ENCODE results near the gene SCYGR8.

DNA sequence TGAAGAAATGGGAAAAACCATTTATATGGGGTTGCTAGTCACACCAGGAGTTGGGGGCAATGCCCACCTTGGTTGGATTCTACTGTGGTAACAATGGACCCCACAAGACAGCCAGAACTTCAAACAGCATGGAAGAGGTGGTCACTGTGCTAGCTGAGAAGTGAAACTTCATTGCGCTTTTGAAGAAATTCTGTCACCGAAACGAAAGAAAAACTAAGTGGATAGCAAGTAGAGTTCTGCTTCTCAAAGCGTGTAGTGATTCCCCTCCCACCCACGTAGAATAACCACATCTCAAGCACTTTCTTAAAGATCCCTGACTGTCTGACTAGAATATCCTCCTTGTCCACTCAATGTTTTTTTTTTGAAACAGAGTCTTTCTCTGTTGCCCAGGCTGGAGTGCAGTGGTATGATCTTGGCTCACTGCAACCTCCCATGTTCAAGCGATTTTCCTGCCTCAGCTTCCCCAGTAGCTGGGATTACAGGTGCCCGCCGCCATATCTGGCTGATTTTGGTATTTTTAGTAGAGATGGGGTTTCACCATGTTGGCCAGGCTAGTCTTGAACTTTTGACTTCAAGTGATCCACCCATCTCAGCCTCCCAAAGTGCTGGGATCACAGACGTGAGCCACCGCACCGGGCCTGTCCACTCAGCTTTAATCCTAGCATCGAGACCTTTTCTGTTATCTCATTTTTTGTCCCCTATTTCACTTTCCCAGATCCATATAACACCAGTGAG, 37.9 kb downstream of the SCYGR8 start:
- TF ChIP-seq, protein P1, sequence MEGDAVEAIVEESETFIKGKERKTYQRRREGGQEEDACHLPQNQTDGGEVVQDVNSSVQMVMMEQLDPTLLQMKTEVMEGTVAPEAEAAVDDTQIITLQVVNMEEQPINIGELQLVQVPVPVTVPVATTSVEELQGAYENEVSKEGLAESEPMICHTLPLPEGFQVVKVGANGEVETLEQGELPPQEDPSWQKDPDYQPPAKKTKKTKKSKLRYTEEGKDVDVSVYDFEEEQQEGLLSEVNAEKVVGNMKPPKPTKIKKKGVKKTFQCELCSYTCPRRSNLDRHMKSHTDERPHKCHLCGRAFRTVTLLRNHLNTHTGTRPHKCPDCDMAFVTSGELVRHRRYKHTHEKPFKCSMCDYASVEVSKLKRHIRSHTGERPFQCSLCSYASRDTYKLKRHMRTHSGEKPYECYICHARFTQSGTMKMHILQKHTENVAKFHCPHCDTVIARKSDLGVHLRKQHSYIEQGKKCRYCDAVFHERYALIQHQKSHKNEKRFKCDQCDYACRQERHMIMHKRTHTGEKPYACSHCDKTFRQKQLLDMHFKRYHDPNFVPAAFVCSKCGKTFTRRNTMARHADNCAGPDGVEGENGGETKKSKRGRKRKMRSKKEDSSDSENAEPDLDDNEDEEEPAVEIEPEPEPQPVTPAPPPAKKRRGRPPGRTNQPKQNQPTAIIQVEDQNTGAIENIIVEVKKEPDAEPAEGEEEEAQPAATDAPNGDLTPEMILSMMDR (IDR thresholded peaks at IDR 0.05): no peak
- no peak for TF ChIP-seq ZFX (IDR thresholded peaks at IDR 0.05; ENCODE audit: borderline replicate concordance)
